Globus pallidus (tissue), 1 donor: ENCODE measurements around the gene NACA2.
"Not testable (repeated sequence)": the region's sequence is repeated elsewhere in the genome, so short reads cannot be mapped to it uniquely, and the experiment has no call there.

Experiments used
- DNase-seq: peaks from one replicate; pipeline ENCODE4 v3.0.0-alpha.2; 2015; ENCODE audit warnings: low spot score

Gene NACA2

DNA sequence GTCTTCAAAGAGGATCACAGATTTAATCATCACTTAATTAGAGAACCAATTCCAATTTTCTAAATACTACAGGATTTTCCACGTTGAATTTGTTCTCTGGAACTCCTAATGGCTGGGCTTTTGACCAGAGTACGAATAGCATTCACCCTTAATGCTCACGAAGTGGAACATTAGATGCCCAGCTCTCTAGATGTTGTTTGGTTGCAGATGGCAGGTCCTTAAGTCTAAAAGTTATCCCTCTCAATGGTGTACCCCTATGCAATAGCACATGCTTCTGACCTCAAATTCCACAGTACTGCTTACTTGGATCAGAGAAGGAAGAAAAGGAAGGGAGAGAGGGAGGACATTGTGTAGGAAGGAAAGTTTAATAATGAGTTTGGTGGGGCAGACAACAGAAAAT, 8.6 kb upstream of the NACA2 start:
- DNase-seq: no peak

- DNase-seq: no peak
These were observed 7.0 kb upstream of the NACA2 start for GRCh38 chr17:61598014-61598413.

DNA sequence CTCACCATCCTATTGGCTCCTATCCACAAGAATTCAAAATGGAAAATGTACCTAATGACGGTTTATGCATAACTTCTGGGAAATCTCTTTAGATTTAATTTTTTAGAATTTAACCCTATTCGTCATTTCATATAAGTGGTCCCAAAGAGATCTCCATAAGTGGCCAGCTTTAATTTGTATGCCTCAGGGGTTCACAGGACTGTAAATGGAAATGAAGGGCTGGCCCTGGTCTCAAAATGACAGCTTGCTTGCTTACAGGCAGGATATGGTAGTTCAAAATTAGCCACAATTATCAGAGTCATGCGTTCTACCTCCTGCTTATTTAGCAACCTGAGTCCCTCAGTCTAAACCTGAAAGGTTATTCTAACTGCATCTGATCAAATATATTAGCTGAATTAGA, 6.6 kb upstream of the NACA2 start:
- no peak for DNase-seq

DNA sequence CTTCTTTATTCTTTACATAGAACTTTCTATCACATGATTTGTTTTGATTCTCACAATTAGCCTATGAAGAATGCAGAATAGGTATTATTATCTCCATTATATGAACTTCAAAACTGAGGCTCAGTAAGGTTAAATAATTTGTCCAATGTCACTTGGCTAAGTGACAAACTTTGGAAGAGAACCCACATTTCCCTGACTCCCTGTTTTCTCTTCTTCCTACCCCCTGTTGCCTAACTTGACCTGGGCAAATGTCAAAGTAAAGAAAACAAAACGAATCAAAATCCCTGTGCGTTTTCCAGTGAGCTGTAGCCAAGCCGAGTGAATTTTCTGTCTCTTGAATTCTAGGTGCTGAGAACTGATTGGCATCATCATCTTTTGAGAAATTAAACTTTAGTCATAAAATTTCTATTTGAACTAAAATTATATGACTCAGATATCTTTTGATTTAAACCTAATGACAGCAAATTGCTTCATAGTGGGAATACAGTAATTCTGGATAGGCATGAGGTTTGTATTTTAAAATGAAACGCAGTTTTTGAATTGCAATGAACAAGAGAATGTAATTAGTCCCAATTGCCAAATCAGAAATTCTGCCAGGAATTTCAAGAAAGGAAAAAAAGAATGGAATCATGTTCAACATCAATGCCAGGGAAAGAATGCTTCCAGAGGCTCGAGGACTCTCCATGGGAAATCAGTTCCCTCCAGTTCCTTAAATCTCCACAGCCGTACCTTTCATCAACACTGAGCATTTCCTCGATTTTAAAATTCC, 4.6 kb upstream of the NACA2 start:
- no peak for DNase-seq

DNA sequence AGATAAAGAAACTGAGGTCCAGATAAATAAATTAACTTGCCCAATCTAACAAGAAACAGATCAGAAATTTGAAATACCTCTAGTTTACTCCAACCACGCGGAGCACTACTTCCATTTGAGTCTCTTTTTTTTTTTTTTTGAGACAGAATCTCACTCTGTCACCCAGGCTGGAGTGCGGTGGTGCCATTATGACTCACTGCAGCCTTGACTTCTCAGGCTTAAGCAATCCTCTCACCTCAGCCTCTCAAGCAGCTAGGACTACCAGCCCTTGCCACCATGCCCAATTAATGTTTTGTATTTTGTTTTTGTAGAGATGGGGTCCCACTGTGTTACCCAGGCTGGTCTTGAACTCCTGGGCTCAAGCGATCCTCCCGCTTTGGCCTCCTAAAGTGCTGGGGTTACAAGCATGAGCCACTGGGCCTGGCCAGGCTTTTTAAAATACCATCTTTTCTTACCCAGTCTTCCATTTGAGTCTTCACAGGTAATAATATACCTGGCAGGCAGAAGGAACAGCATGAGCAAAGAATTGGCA, 3.3 kb upstream of the NACA2 start:
- DNase-seq: no peak

GRCh38 chr17:61593426-61593825, 2.4 kb upstream of the NACA2 start:
- no peak for DNase-seq

GRCh38 chr17:61591930-61592329, 911 bp upstream of the NACA2 start:
- DNase-seq: no peak

- no peak for DNase-seq
These were observed 1.0 kb downstream of the NACA2 start for GRCh38 chr17:61589990-61590389.

DNA sequence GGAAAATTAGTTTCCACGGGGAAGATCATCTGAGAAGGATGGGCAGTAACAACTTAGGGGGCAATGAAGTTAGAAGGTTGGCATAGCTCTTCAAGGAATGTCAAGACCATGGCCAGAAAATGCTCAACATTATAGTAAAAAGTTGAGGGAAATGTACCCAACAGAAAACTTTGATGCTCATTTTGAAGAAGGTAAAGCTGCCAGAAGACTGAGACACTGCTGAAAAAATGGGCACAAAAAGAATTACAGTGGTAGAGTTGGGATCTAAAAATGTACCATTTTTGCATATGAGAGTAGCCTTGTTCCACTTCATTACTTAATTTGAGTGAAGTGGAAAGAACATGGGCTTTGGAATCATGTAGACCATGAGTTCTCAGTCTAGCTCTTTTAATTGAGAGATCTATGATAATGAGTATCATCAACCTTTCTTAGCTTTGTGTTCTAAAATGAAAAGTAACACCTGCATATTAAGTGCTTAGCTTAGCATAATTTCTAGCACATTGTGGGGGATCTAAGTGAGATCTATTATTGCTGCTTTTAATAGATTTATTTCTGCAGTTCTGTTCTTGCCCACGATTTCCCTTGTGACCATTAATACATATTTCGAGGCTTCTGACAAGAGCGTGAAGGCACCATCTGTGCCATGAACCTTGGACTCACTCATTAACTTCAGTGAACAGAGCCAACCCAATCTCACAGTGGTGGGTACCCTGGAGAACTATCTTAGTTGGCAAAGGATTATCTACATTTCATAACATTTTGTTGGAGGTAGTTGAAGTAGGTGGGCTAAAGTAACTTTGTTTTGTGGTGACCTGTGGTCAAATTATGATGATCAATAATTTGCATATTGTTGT, 3.0 kb downstream of the NACA2 start:
- no peak for DNase-seq

- DNase-seq: no peak
These were observed 3.8 kb downstream of the NACA2 start for GRCh38 chr17:61587242-61587641.

DNA sequence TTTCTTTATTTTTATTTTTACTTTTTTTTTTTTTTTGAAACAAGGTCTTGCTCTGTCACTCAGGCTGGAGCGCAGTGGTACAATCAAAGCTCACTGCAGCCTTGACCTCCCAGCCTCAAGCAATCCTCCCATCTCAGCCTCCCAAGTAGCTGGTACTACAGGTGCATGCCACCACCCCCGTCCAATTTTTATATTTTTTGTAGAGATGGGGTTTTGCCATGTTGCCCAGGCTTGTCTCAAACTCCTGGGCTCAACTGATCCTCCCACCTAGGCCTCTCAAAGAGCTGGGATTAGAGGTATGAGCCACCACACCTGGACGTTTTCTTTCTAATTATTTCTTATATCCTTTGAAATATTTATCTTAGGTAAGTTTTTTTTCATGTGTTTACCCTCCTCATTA, 4.4 kb downstream of the NACA2 start:
- DNase-seq: not testable (repeated sequence)

- no peak for DNase-seq
These were observed 4.9 kb downstream of the NACA2 start for GRCh38 chr17:61586031-61586566.

- no peak for DNase-seq
These were observed 6.2 kb downstream of the NACA2 start for GRCh38 chr17:61584866-61585265.

- DNase-seq: no peak
These were observed 6.8 kb downstream of the NACA2 start for GRCh38 chr17:61584266-61584665.

GRCh38 chr17:61583660-61584264, 7.3 kb downstream of the NACA2 start:
- no peak for DNase-seq

GRCh38 chr17:61583242-61583641, 7.8 kb downstream of the NACA2 start:
- DNase-seq: no peak

GRCh38 chr17:61582593-61582992, 8.4 kb downstream of the NACA2 start:
- DNase-seq: no peak

GRCh38 chr17:61581611-61582349, 9.2 kb downstream of the NACA2 start:
- DNase-seq: no peak

- no peak for DNase-seq
These were observed 10.5 kb downstream of the NACA2 start for GRCh38 chr17:61580502-61580901.

DNA sequence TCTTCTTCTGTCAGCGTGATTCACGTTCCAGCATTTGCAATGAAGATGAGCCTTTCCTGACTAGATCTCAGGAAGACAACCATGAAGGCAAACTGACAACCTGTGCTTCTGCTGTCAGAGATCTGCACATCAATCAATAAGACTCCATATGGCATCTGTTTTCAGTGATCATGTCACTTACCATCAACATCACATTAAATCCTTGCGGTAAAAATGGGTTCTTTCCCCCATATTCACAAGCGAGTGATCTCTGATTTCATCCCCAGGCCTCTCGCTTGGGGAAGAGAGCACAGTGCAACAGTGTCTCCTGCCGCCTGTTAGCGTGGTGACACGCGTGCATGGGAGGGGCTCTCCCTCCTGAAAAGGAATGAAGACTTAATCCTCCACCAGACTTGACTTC, 11.1 kb downstream of the NACA2 start:
- no peak for DNase-seq

DNA sequence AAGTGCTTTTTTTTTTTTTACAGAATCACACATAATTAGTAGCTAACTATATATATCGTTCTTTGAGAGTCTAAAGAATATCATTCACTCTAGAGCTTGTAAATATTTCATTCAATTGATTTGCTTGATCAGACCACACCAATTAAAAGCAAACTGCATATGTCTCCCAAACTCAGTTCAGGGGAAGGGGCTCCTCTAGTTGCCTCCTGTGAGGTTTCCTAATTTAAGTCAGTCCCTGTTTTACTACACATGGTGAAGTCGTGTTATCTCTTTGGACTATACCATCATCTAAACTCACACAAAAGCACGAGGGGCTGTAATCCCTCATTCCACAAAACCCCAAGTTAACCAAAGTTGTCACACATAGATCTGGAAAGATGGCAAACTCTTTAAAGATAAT, 11.7 kb downstream of the NACA2 start:
- DNase-seq: no peak

DNA sequence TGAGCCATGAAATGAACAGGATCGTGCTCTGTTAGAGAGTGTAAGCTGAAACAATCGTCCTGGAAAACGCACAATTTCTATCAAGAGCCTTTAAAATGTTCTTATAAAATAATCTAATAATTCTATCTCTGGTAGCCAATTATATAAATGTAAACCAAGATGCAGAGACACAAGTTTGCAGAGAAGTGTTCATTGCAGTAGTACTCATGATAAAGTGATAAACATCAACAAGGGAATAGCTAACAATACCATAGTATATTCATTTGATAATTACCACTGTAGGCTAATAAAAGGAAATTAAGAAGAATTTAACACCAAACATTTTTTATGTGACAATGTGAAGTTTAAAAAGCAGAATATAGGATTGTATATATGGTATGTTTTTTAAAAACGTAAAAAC, 12.4 kb downstream of the NACA2 start:
- no peak for DNase-seq
